Thymus (tissue), 11 donors: Measurements from ENCODE around the gene GUCY2C. TPM values are rescaled to one million over a fixed set of nuclear protein-coding genes. Genes with fewer than 3 reads are reported as not detected.
"Not testable (repeated sequence)": the region's sequence is repeated elsewhere in the genome, so short reads cannot be mapped to it uniquely, and the experiment has no call there.

Experiments
- DNase-seq, 9 donors: peaks; one replicate each; pipeline ENCODE4 v3.0.0-alpha.2; 2013; ENCODE audit warnings: low spot score in 9 of 9, low read depth in 6 of 9, missing footprints in 1 of 9
- H3K27ac ChIP-seq, 2 donors: one replicate each; pipeline ENCODE4 v1.5.1; 2013; ENCODE audit warnings: control low read depth in 1 of 2, low read depth in 1 of 2, low read length in 1 of 2, mild to moderate bottlenecking in 1 of 2, moderate library complexity in 1 of 2
- H3K27me3 ChIP-seq, 2 donors: one replicate each; pipeline ENCODE4 v1.5.1; 2013; ENCODE audit warnings: low read length in 1 of 2; ENCODE audit not compliant: control insufficient read depth in 2 of 2, insufficient read depth in 1 of 2
- H3K36me3 ChIP-seq, 2 donors: one replicate each; pipeline ENCODE4 v1.5.1; 2013; ENCODE audit warnings: low read length in 1 of 2, mild to moderate bottlenecking in 1 of 2, moderate library complexity in 1 of 2; ENCODE audit not compliant: control insufficient read depth in 2 of 2, insufficient read depth in 2 of 2
- H3K4me1 ChIP-seq, 2 donors: one replicate each; pipeline ENCODE4 v1.5.1; 2013; ENCODE audit warnings: low read length in 2 of 2; ENCODE audit not compliant: control insufficient read depth in 2 of 2, insufficient read depth in 2 of 2
- H3K4me3 ChIP-seq, 2 donors: one replicate each; pipeline ENCODE4 v1.5.1; 2013; ENCODE audit warnings: low read length in 2 of 2, control low read depth in 1 of 2, mild to moderate bottlenecking in 1 of 2
- H3K9me3 ChIP-seq, 2 donors: one replicate each; pipeline ENCODE4 v1.5.1; 2013; ENCODE audit warnings: low read length in 1 of 2, mild to moderate bottlenecking in 1 of 2; ENCODE audit not compliant: control insufficient read depth in 2 of 2, insufficient read depth in 1 of 2
- WGBS: extraction: QIAGEN DNeasy Blood & Tissue Kit; methylation state at CpG from one replicate; pipeline ENCODE4 v1.1.7; 2013; 5-methylcytosine and 5-hydroxymethylcytosine counted together
- polyA plus RNA-seq: library from polyadenylated mRNA; stranded (reverse); fragments of 200-250 nt; gene quantifications from one replicate; pipeline ENCODE4 v1.2.3, GENCODE V29; 2013
- total RNA-seq: library from RNA; stranded (reverse); fragments of 120-200 nt; gene quantifications from one replicate; pipeline ENCODE4 v1.2.4, GENCODE V29; 2013
- donor health status: healthy.

The GUCY2C gene
- total and polyA plus RNA-seq, 2 donors, result under 0.01 to 0.14 TPM

- Histone ChIP-seq H3K9me3 (no peaks in the 10 kb centered on the region), H3K27ac (no peak overlapping the region), H3K4me1 (no peaks in the 10 kb centered on the region), H3K36me3 (no peaks in the 10 kb centered on the region), H3K4me3 (no peak overlapping the region), H3K27me3 (no peaks in the 10 kb centered on the region)
- 94% methylated on average over 5 of the region's 5 CpGs for WGBS
- no peak for DNase-seq
Observed at GRCh38 chr12:14693116-14693515, 3.3 kb downstream of the GUCY2C start.

GRCh38 chr12:14691560-14691959 lies 4.8 kb downstream of the GUCY2C start:
- Histone ChIP-seq H3K36me3 (no peaks in the 10 kb centered on the region), H3K4me3 (no peak overlapping the region), H3K27me3 (no peaks in the 10 kb centered on the region), H3K4me1 (no peaks in the 10 kb centered on the region), H3K9me3 (no peaks in the 10 kb centered on the region), H3K27ac (no peak overlapping the region)
- peak in 2 of 9 donors; percentile 1 to 33 for DNase-seq

- Histone ChIP-seq H3K4me3 (no peak overlapping the region), H3K36me3 (no peaks in the 10 kb centered on the region), H3K27ac (no peak overlapping the region), H3K27me3 (no peaks in the 10 kb centered on the region), H3K9me3 (no peaks in the 10 kb centered on the region), H3K4me1 (no peaks in the 10 kb centered on the region)
- no peak for DNase-seq
Observed at GRCh38 chr12:14689996-14690395, 6.4 kb downstream of the GUCY2C start.

GRCh38 chr12:14689144-14689543 lies 7.3 kb downstream of the GUCY2C start:
- H3K4me3 ChIP-seq, result no peak overlapping the region
- no peaks in the 10 kb centered on the region for H3K4me1 ChIP-seq
- WGBS, result 56% methylated on average over 1 of the region's 1 CpG
- no peak for DNase-seq
- H3K27ac ChIP-seq, result no peak overlapping the region
- no peaks in the 10 kb centered on the region for H3K36me3 ChIP-seq
- no peaks in the 10 kb centered on the region for H3K27me3 ChIP-seq
- H3K9me3 ChIP-seq, result no peaks in the 10 kb centered on the region

- 94% methylated on average over 4 of the region's 4 CpGs for WGBS
- not testable (repeated sequence) for H3K27ac ChIP-seq, DNase-seq, H3K27me3 ChIP-seq, H3K4me1 ChIP-seq, H3K4me3 ChIP-seq, H3K36me3 ChIP-seq, H3K9me3 ChIP-seq
Observed at GRCh38 chr12:14682231-14682630, 14.2 kb downstream of the GUCY2C start.

GRCh38 chr12:14681625-14682024 lies 14.8 kb downstream of the GUCY2C start:
- H3K27me3 ChIP-seq, result no peaks in the 10 kb centered on the region
- 89% methylated on average over 2 of the region's 2 CpGs for WGBS
- H3K9me3 ChIP-seq, result no peaks in the 10 kb centered on the region
- no peaks in the 10 kb centered on the region for H3K4me1 ChIP-seq
- no peak for DNase-seq
- no peak overlapping the region for H3K4me3 ChIP-seq
- H3K36me3 ChIP-seq, result no peaks in the 10 kb centered on the region
- H3K27ac ChIP-seq, result no peak overlapping the region

- WGBS, result 13% methylated on average over 3 of the region's 3 CpGs
- no peak overlapping the region for H3K4me3 ChIP-seq
- no peak overlapping the region for H3K27ac ChIP-seq
- DNase-seq, result no peak
- H3K9me3 ChIP-seq, result no peaks in the 10 kb centered on the region
- H3K36me3 ChIP-seq, result no peaks in the 10 kb centered on the region
- H3K4me1 ChIP-seq, result no peaks in the 10 kb centered on the region
- no peaks in the 10 kb centered on the region for H3K27me3 ChIP-seq
Observed at GRCh38 chr12:14681190-14681589, 15.2 kb downstream of the GUCY2C start.

- no peak for DNase-seq
Observed at GRCh38 chr12:14678547-14679150, 17.8 kb downstream of the GUCY2C start.

GRCh38 chr12:14668591-14668990 lies 27.8 kb downstream of the GUCY2C start:
- Histone ChIP-seq H3K4me1 (no peaks in the 10 kb centered on the region), H3K27ac (no peak overlapping the region), H3K36me3 (no peaks in the 10 kb centered on the region), H3K4me3 (no peak overlapping the region), H3K27me3 (no peaks in the 10 kb centered on the region), H3K9me3 (no peaks in the 10 kb centered on the region)
- DNase-seq, result no peak
- WGBS, result 97% methylated on average over 3 of the region's 3 CpGs

More at GRCh38 chr12:14678547-14679150, 17.8 kb downstream of the GUCY2C start:
- H3K27me3 ChIP-seq, result no peaks in the 10 kb centered on the region
- H3K9me3 ChIP-seq, result no peaks in the 10 kb centered on the region
- no peaks in the 10 kb centered on the region for H3K4me1 ChIP-seq
- 95% methylated on average over 6 of the region's 6 CpGs for WGBS
- H3K4me3 ChIP-seq, result no peak overlapping the region
- H3K27ac ChIP-seq, result no peak overlapping the region
- no peaks in the 10 kb centered on the region for H3K36me3 ChIP-seq
